HS-27A (cell line): ENCODE data around the gene KRTAP16-1.

ENCODE experiments used
- DNase-seq: peaks from one replicate; pipeline ENCODE4 v3.0.0-alpha.2; 2012; ENCODE audit warnings: low read depth, missing footprints

The KRTAP16-1 gene

GRCh38 chr17:41329279-41329948 lies 20.3 kb upstream of the KRTAP16-1 start:
- DNase-seq = peak; percentile 43

GRCh38 chr17:41328207-41328606 lies 19.1 kb upstream of the KRTAP16-1 start:
- DNase-seq = no peak

GRCh38 chr17:41327411-41328120 lies 18.5 kb upstream of the KRTAP16-1 start:
- no peak for DNase-seq

DNA sequence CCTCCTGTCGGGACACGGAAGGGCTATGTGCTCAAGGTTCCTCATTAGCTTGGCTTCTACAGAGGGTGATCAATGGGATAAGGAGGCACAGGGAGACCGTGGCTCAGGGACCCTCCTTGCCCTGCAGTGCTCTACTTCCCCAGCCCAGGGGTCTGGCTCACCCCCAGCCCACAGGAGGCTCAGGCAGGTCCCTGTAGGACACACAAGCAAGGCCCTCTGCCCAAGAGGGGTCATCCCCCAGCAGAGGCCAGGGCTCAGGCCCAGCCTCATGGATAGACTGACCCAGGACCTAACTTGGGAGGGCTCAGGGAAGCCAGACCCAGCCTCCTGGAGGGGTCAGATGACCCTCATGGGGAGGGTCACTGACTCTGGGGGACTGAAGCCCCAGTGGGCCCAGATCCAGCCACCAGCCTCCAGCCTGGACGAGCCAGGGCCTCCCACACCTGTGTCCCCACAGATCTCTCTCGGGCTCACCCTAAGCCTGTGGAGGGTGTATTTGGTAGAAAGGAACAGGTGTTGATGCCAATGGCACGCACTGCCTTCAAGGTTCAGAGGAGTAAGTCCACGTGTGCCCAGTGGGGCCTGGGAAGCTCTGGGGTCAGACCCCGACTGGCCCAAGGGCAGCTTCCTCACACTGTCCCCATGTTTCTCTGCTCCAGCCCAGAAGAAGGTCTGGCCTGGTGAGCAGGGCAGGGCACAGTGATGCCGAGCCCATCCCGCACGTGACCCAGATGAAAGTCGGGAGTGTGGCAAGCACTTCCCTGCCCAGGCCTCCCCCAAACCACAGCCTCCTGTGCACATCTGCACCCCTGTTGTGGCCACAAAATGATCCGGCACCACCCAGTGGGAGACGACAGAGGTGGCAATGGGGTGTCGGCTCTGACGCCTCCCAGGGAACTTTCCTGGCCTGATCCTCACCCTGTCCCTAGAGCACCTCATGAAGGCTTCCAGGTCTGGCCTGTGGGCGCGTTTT lies 17.4 kb upstream of the KRTAP16-1 start:
- DNase-seq = no peak

- DNase-seq = no peak
These were observed 16.5 kb upstream of the KRTAP16-1 start for GRCh38 chr17:41325611-41326010.

GRCh38 chr17:41325126-41325525 lies 16.0 kb upstream of the KRTAP16-1 start:
- no peak for DNase-seq

DNA sequence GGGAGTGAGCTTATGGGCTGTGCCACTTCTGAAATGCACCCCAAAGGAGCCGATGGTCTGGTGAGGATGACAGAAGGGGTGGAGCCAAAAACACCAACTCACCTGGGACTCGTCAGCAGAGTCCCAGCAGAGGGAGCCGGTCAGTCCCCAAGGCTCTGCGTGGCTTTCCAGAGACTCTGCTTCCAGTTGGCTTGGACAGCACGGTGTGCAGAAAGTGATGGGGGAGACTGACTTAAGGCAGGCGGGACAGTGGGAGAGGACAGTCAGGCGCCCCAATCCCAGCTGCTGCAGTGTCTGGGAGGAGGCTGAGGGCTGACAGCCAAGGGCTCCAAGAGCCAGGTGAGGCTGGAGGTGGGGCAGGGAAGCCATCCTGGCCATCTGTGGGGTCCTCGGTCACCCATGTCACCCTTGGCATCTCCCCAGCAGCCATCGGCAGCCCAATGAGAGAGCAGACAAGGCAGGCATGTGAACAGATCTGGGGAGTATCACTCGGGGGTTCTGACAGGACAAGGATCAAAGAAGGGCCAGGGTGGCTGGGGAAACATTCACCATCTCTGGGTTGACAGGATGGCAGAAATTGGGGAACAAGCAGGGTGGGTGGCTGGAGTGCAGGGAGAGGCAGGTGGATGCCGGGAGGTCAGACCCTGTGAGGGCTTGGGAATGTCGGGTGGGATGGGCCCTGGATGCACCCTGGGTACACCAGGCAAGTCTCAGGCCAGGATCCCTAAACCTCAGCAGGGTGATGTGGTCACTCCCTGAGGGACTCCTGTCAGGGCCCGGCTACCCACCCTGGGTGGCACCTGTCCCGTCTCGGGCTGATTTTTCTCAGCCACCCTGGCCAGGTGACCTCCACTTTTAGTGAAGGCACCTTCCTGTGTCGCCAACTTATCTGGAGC lies 15.3 kb upstream of the KRTAP16-1 start:
- DNase-seq = no peak

GRCh38 chr17:41322903-41323895 lies 14.1 kb upstream of the KRTAP16-1 start:
- no peak for DNase-seq

GRCh38 chr17:41322094-41322902 lies 13.2 kb upstream of the KRTAP16-1 start:
- peak; percentile 30 for DNase-seq

DNA sequence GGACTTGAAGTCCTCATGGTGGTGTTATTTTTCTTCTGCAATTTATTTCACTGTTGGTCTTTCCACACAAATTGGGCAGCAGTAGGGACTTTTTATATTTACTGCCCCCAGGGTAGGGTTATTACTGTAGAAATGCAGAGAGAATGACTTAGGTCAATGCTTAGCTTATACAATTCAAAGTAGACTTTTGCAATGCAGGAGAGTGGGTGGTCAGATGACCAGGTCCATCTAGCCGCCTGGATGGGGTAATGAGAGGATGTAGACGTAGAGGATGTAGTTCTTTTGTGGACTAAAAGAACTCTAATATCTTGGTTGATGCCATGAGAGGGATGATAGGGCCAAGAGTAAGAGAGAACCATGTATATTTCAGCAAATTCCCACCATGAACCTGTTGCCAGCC lies 9.1 kb upstream of the KRTAP16-1 start:
- DNase-seq = no peak

- DNase-seq = no peak
These were observed 6.8 kb upstream of the KRTAP16-1 start for GRCh38 chr17:41315814-41316445.

- no peak for DNase-seq
These were observed 6.2 kb upstream of the KRTAP16-1 start, which contains the start of gene KRTAP17-1 for GRCh38 chr17:41315204-41315794. KRTAP17-1 (minus strand) TSS chr17:41315710; CDS start chr17:41315650, 60 bp downstream.

- DNase-seq = no peak
These were observed 2.0 kb upstream of the KRTAP16-1 start for GRCh38 chr17:41311111-41311510.

- no peak for DNase-seq
These were observed 725 bp downstream of the KRTAP16-1 start for GRCh38 chr17:41308251-41308917.

GRCh38 chr17:41307647-41308046 lies 1.5 kb downstream of the KRTAP16-1 start:
- DNase-seq = no peak

GRCh38 chr17:41304091-41304490 lies 5.0 kb downstream of the KRTAP16-1 start:
- no peak for DNase-seq

- DNase-seq = no peak
These were observed 6.1 kb downstream of the KRTAP16-1 start for GRCh38 chr17:41302981-41303380.
